H1 (cell line): ENCODE results near the gene EFHC1. TPM values are rescaled to one million over a fixed set of nuclear protein-coding genes. Genes with fewer than 3 reads are reported as not detected.

ENCODE experiments used
- EGR1 ChIP-seq: IDR thresholded peaks from 2 replicates; pipeline ENCODE4 v1.6.1; 2011; ENCODE audit warnings: low read depth, low read length, borderline replicate concordance
- GABPA ChIP-seq: IDR thresholded peaks from 2 replicates; pipeline ENCODE4 v1.6.1; 2011; ENCODE audit warnings: mild to moderate bottlenecking, low read length, moderate library complexity, borderline replicate concordance; ENCODE audit not compliant: insufficient read depth
- KDM4A ChIP-seq: IDR thresholded peaks from one replicate; pipeline ENCODE4 v1.7.1; 2012; ENCODE audit warnings: low read depth, mild to moderate bottlenecking, moderate library complexity, low read length, inconsistent platforms; ENCODE audit not compliant: severe bottlenecking
- RFX5 ChIP-seq: IDR thresholded peaks from 2 replicates; pipeline ENCODE4 v1.6.1; 2011; ENCODE audit warnings: low read depth, low read length, improper control_type of control experiment, borderline replicate concordance
- SP4 ChIP-seq: IDR thresholded peaks from 2 replicates; pipeline ENCODE4 v1.6.1; 2012; ENCODE audit warnings: low read length, inconsistent platforms
- TAF1 ChIP-seq: IDR thresholded peaks from 2 replicates; pipeline ENCODE4 v1.6.1; 2011; ENCODE audit warnings: mild to moderate bottlenecking, low read depth, low read length
- polyA plus RNA-seq, 7 experiments: library from polyadenylated mRNA; depleted of rRNA in 3 of 7; stranded (reverse) in 5 of 7; unstranded in 2 of 7; fragments of >200 nt in 5 of 7; fragments of 200-250 nt in 2 of 7; gene quantifications; 1 replicate in 5 of 7; 2 replicates in 1 of 7; 4 replicates in 1 of 7; pipeline versions ENCODE4 v1.2.1 to v1.2.3, GENCODE V29; 2011 to 2013; ENCODE audit warnings: missing spikeins in 2 of 7, mixed read lengths in 2 of 7
- total RNA-seq: library from RNA; stranded (reverse); fragmentation: NEBNext Ultra II Directional; extraction: Animal tissue kit (Norgen Biotek cat#: 25700); gene quantifications from 2 replicates; pipeline ENCODE4 v1.2.1, GENCODE V29; 2021

Gene EFHC1
- total and polyA plus RNA-seq, 2 of the 8 experiments (the other 6 are each of a cell fraction or from before 2014, with no cell fraction given): 10.5 to 16.4 TPM

DNA sequence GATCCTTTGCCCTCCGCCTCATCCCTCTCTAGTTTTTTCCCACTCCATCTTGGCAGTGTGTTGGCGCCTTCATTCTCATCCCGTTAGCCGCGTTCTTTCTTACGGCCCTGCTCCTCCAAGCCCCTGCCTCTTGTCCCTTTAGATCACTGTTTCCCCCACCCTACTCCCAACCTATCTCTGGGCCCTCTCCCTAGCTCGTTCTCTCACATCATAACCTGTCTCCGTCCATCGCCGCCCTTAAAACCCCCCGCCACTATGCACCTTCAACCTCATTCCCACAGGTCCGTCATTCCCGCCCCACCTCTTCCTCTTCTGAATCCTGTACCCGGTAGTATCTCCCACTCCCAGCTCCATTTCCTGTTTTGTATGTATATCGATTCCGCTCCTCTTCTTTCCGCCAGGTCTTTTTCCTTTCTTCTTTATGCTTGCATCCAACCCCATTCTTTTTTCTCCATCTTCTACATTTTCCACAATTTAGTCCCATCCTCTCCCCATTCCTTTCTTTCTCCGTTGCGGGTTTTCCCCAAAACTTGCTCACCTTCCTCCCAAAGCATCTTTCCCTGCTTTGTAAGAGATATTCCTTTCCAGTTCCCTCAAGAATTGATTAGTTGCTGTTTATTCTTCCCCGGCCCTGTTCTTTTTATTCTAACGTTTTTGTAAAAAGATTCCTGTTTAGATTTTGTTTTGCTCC, 671 bp downstream of the EFHC1 start (continued):
- no peak for TF ChIP-seq GABPA
- peak; percentile 41 for TF ChIP-seq KDM4A
- TF ChIP-seq TAF1: peak; percentile 34; the same call in 1 of the 2 replicates
- no peak for TF ChIP-seq RFX5
- no peak for TF ChIP-seq SP4
- no peak for TF ChIP-seq EGR1
